Measurements from ENCODE around the gene ARPIN. TPM values are rescaled to one million over a fixed set of nuclear protein-coding genes. Genes with fewer than 3 reads are reported as not detected.
"Not testable (repeated sequence)": the region's sequence is repeated elsewhere in the genome, so short reads cannot be mapped to it uniquely, and the experiment has no call there.

Gene ARPIN
- total RNA-seq, 1 donor from 2014 or later: 10.5 TPM

DNA sequence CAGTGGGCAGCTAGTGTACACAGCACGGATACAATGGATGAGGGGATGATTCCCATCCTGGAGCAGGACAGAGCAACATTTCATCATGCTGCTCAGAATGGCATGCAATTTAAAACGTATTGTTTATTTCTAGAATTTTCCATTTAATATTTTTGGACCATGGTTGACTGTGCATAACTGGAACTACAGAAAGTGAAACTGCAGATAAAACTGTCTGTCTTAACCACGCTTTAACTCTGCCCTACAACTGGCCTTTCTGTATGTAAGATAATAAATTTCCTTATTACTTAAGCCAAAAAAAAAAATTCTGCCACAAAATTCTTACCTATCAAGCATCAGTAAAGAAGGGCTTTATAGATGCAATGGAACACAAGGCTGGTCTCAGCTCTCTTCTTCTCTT is 52.3 kb downstream of the ARPIN start:
- Histone ChIP-seq H3K36me3 (ENCODE audit: control insufficient read depth, insufficient read depth, low read length) (no peaks in the 10 kb centered on the region), H3K4me3 (ENCODE audit: low read depth, low read length) (no peak overlapping the region), H3K27me3 (ENCODE audit: control insufficient read depth, insufficient read depth, low read length) (no peaks in the 10 kb centered on the region)
- DNase-seq (ENCODE audit: low read depth): no peak
- TF ChIP-seq, protein P1, sequence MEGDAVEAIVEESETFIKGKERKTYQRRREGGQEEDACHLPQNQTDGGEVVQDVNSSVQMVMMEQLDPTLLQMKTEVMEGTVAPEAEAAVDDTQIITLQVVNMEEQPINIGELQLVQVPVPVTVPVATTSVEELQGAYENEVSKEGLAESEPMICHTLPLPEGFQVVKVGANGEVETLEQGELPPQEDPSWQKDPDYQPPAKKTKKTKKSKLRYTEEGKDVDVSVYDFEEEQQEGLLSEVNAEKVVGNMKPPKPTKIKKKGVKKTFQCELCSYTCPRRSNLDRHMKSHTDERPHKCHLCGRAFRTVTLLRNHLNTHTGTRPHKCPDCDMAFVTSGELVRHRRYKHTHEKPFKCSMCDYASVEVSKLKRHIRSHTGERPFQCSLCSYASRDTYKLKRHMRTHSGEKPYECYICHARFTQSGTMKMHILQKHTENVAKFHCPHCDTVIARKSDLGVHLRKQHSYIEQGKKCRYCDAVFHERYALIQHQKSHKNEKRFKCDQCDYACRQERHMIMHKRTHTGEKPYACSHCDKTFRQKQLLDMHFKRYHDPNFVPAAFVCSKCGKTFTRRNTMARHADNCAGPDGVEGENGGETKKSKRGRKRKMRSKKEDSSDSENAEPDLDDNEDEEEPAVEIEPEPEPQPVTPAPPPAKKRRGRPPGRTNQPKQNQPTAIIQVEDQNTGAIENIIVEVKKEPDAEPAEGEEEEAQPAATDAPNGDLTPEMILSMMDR (IDR thresholded peaks at IDR 0.05; ENCODE audit: insufficient read depth, low read length, poor library complexity, severe bottlenecking): no peak

DNA sequence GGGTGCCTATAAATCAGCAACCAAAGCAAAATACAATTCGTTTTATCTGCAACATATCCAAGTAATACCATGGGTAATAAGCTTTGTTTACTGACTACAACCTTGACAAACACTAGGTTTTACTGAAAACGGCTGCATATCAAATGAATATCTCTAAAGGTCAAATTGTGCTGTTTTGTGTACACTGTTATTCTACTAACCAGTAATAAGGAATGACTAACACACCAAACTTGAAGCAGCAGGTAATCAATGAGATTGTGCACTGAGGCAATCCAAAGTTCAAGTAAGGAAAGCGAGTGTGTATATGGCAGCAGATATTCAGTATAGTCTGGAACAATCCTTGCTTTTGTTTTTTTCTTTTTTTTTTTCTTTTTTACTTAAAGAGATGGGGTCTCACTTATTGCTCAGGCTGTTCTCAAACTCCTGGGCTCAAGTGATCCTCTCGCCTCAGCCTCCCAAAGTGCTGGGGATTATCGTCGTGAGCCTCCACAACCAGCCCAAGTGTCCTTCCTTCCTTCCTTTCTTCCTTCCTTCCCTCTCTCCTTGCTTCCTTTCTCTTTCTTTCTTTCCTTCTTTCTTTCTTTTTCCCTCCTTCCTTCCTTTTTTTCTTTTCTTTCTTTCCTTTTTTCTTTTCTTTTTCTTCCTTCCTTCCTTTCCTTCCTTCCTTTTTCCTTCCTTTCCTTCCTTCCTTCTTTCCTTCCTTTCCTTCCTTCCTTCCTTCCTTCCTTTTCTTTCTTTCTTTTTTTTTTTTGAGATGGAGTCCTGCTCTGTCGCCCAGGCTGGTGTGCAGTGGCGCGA is 53.9 kb downstream of the ARPIN start:
- Histone ChIP-seq H3K4me3 (ENCODE audit: low read depth, low read length) (no peak overlapping the region), H3K36me3 (ENCODE audit: control insufficient read depth, insufficient read depth, low read length) (no peaks in the 10 kb centered on the region), H3K27me3 (ENCODE audit: control insufficient read depth, insufficient read depth, low read length) (no peaks in the 10 kb centered on the region)
- no peak for DNase-seq (ENCODE audit: low read depth)
- TF ChIP-seq, protein P1 (IDR thresholded peaks at IDR 0.05; ENCODE audit: insufficient read depth, low read length, poor library complexity, severe bottlenecking): no peak

DNA sequence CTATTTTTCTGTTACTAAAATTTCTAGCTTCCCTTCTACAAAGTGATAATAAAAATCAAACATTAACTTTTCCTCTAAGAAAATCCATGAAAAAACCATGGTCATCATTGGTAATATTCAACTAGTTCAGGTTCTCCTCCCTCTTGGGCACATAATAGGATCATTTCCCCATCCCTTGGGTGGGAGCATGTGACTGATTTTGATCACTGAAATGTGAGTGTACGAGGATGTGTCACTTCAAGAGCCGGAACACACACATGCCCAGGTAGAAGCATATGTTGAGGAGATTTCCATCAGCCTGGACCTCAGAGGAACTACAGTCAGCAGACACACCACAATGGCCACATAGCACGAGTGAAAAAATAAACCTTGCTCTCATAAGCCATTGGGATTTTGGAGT is 55.1 kb downstream of the ARPIN start:
- DNase-seq (ENCODE audit: low read depth): peak; percentile 62

GRCh38 chr15:89855948-89856347 is 56.8 kb downstream of the ARPIN start:
- no peak overlapping the region for H3K4me3 ChIP-seq (ENCODE audit: low read depth, low read length)
- TF ChIP-seq, protein P1 (IDR thresholded peaks at IDR 0.05; ENCODE audit: insufficient read depth, low read length, poor library complexity, severe bottlenecking): no peak
- no peaks in the 10 kb centered on the region for H3K27me3 ChIP-seq (ENCODE audit: control insufficient read depth, insufficient read depth, low read length)
- no peak for DNase-seq (ENCODE audit: low read depth)
- no peaks in the 10 kb centered on the region for H3K36me3 ChIP-seq (ENCODE audit: control insufficient read depth, insufficient read depth, low read length)

More for the DNA sequence above, 55.1 kb downstream of the ARPIN start:
- Histone ChIP-seq H3K4me3 (ENCODE audit: low read depth, low read length) (no peak overlapping the region), H3K36me3 (ENCODE audit: control insufficient read depth, insufficient read depth, low read length) (no peaks in the 10 kb centered on the region), H3K27me3 (ENCODE audit: control insufficient read depth, insufficient read depth, low read length) (no peaks in the 10 kb centered on the region)
- TF ChIP-seq, protein P1 (IDR thresholded peaks at IDR 0.05; ENCODE audit: insufficient read depth, low read length, poor library complexity, severe bottlenecking): no peak

- not testable (repeated sequence) for H3K36me3 ChIP-seq (ENCODE audit: control insufficient read depth, insufficient read depth, low read length); H3K27me3 ChIP-seq (ENCODE audit: control insufficient read depth, insufficient read depth, low read length); DNase-seq (ENCODE audit: low read depth); H3K4me3 ChIP-seq (ENCODE audit: low read depth, low read length)
These were observed 57.9 kb downstream of the ARPIN start for GRCh38 chr15:89854863-89855262.

- TF ChIP-seq, protein P1 (IDR thresholded peaks at IDR 0.05; ENCODE audit: insufficient read depth, low read length, poor library complexity, severe bottlenecking): no peak
- DNase-seq (ENCODE audit: low read depth): no peak
- H3K4me3 ChIP-seq (ENCODE audit: low read depth, low read length): no peak overlapping the region
- no peaks in the 10 kb centered on the region for H3K27me3 ChIP-seq (ENCODE audit: control insufficient read depth, insufficient read depth, low read length)
- H3K36me3 ChIP-seq (ENCODE audit: control insufficient read depth, insufficient read depth, low read length): no peaks in the 10 kb centered on the region
These were observed 60.3 kb downstream of the ARPIN start for GRCh38 chr15:89852342-89852995.
